Keratinocyte (primary cell): ENCODE data around the gene HSD17B2. TPM values are rescaled to one million over a fixed set of nuclear protein-coding genes. Genes with fewer than 3 reads are reported as not detected.

Experiments
- DNase-seq: peaks from one replicate; pipeline ENCODE4 v3.0.0-alpha.2; 2011; ENCODE audit warnings: low read depth, missing footprints, low spot score
- FAIRE-seq: peaks from 2 replicates; lab custom pipeline; 2011; peaks lifted over from hg19 to GRCh38; lab: Jason Lieb, UNC
- H2AFZ ChIP-seq: 2 replicates; pipeline ENCODE4 v1.6.0; 2012; ENCODE audit warnings: low read length, control low read depth, inconsistent platforms; ENCODE audit not compliant: control insufficient read depth
- H3K27ac ChIP-seq: 2 replicates; pipeline ENCODE4 v1.5.1; 2011; ENCODE audit warnings: low read length; ENCODE audit not compliant: control insufficient read depth, insufficient read depth
- H3K27me3 ChIP-seq: 3 replicates; pipeline ENCODE4 v1.6.0; 2011; ENCODE audit warnings: low read length; ENCODE audit not compliant: control insufficient read depth, insufficient read depth; ENCODE audit errors: extremely low read depth
- H3K36me3 ChIP-seq, 2 experiments: 2 replicates in 1 of 2; 3 replicates in 1 of 2; pipeline ENCODE4 v1.5.1; 2011; ENCODE audit warnings: low read length in 2 of 2, mild to moderate bottlenecking in 1 of 2; ENCODE audit not compliant: control insufficient read depth in 2 of 2, insufficient read depth in 2 of 2; ENCODE audit errors: extremely low read depth in 1 of 2
- H3K4me1 ChIP-seq: 3 replicates; pipeline ENCODE4 v1.5.1; 2011; ENCODE audit warnings: low read length; ENCODE audit not compliant: control insufficient read depth, insufficient read depth; ENCODE audit errors: extremely low read depth
- H3K4me2 ChIP-seq: 3 replicates; pipeline ENCODE4 v1.6.0; 2011; ENCODE audit warnings: low read depth, low read length; ENCODE audit not compliant: control insufficient read depth, insufficient read depth; ENCODE audit errors: extremely low read depth
- H3K4me3 ChIP-seq, 3 experiments: fragments of 200-600 bp in 1 of 3; sonication (generic) in 1 of 3; 2 replicates in 2 of 3; 3 replicates in 1 of 3; pipeline ENCODE4 v1.5.1; 2011 to 2016; ENCODE audit warnings: low read length in 3 of 3, mild to moderate bottlenecking in 3 of 3, control low read depth in 2 of 3, inconsistent platforms in 1 of 3, low read depth in 1 of 3, mixed read lengths in 1 of 3, mixed run types in 1 of 3, moderate library complexity in 1 of 3; ENCODE audit not compliant: control insufficient read depth in 2 of 3, insufficient read depth in 2 of 3; ENCODE audit errors: extremely low read depth in 1 of 3
- H3K79me2 ChIP-seq: 2 replicates; pipeline ENCODE4 v1.6.0; 2012; ENCODE audit warnings: low read length; ENCODE audit not compliant: control insufficient read depth, insufficient read depth
- H3K9ac ChIP-seq: 3 replicates; pipeline ENCODE4 v1.6.0; 2011; ENCODE audit warnings: low read length; ENCODE audit not compliant: control insufficient read depth, insufficient read depth; ENCODE audit errors: extremely low read depth
- H3K9me1 ChIP-seq: 3 replicates; pipeline ENCODE4 v1.6.0; 2011; ENCODE audit warnings: low read length; ENCODE audit not compliant: control insufficient read depth, insufficient read depth; ENCODE audit errors: extremely low read depth
- H3K9me3 ChIP-seq: 2 replicates; pipeline ENCODE4 v1.5.1; 2012; ENCODE audit warnings: low read depth, low read length; ENCODE audit not compliant: control insufficient read depth
- H4K20me1 ChIP-seq: 3 replicates; pipeline ENCODE4 v1.6.0; 2011; ENCODE audit warnings: low read length; ENCODE audit not compliant: control insufficient read depth, insufficient read depth; ENCODE audit errors: extremely low read depth
- CTCF ChIP-seq, 3 experiments: IDR thresholded peaks in 1 of 3; conservative IDR thresholded peaks in 1 of 3; optimal IDR thresholded peaks in 1 of 3; 2 replicates in 2 of 3; 3 replicates in 1 of 3; pipeline versions ENCODE3 to v1.5.1; 2011; ENCODE audit warnings: low read length in 3 of 3, mild to moderate bottlenecking in 3 of 3, moderate library complexity in 2 of 3, control low read depth in 1 of 3, inconsistent platforms in 1 of 3; ENCODE audit not compliant: insufficient read depth in 2 of 3; ENCODE audit errors: extremely low read depth in 1 of 3
- EZH2 ChIP-seq: IDR thresholded peaks from one replicate; pipeline ENCODE4 v1.6.1; 2012; ENCODE audit warnings: inconsistent platforms, mild to moderate bottlenecking, low read length, moderate library complexity
- dilution Hi-C: fragments of 300-500 bp; cut with MboI; formaldehyde crosslinking; loops from one replicate; pipeline ENCODE4 v1.7.0; 2020; ENCODE audit warnings: low sequenced_read_pairs; ENCODE audit not compliant: extremely low pct_ligation_motif_present
- polyA plus RNA-seq, 5 experiments: library from polyadenylated mRNA; depleted of rRNA in 3 of 5; stranded (reverse) in 3 of 5; stranded (forward) in 1 of 5; unstranded in 1 of 5; fragments of >200 nt; gene quantifications; 1 replicate in 1 of 5; 2 replicates in 3 of 5; 3 replicates in 1 of 5; pipeline versions ENCODE4 v1.2.1 to v1.2.3, GENCODE V29; 2011 to 2012; ENCODE audit warnings: missing spikeins in 2 of 5, low read depth in 1 of 5, low replicate concordance in 1 of 5

Gene HSD17B2
- polyA plus RNA-seq, 1 donor (not counting 4 experiments of a cell fraction or from before 2014, with no cell fraction given) = 3.1 TPM

- peaks cover 9% of the 10 kb centered on the region for H3K4me1 ChIP-seq
- H3K27me3 ChIP-seq = no peaks in the 10 kb centered on the region
- no peak overlapping the region for H3K4me2 ChIP-seq
- dilution Hi-C loops = no loop called here
- DNase-seq (no peak), FAIRE-seq (no peak)
- H2AFZ ChIP-seq = no peak overlapping the region
- H3K9me1 ChIP-seq = no peaks in the 10 kb centered on the region
- H3K4me3 ChIP-seq = no peak overlapping the region
- no peaks in the 10 kb centered on the region for H4K20me1 ChIP-seq
- TF ChIP-seq CTCF (optimal IDR thresholded peaks at IDR 0.05 in 1 of 3, IDR thresholded peaks at IDR 0.05 in 1 of 3, conservative IDR thresholded peaks at IDR 0.05 in 1 of 3; ENCODE audit: extremely low read depth in 1 of 3, insufficient read depth in 2 of 3, low read length in 3 of 3) = no peak
- TF ChIP-seq EZH2 = no peak
- H3K9ac ChIP-seq = no peak overlapping the region
- no peak overlapping the region for H3K27ac ChIP-seq
- no peaks in the 10 kb centered on the region for H3K79me2 ChIP-seq
- no peaks in the 10 kb centered on the region for H3K9me3 ChIP-seq
- no peaks in the 10 kb centered on the region for H3K36me3 ChIP-seq
Measured at GRCh38 chr16:82046541-82046940, 11.5 kb downstream of the HSD17B2 start.

- Histone ChIP-seq H4K20me1 (no peaks in the 10 kb centered on the region), H3K9me3 (no peaks in the 10 kb centered on the region), H3K79me2 (no peaks in the 10 kb centered on the region), H3K27ac (no peak overlapping the region), H3K4me3 (no peak overlapping the region), H3K9me1 (no peaks in the 10 kb centered on the region), H3K27me3 (no peaks in the 10 kb centered on the region), H3K9ac (no peak overlapping the region), H2AFZ (no peak overlapping the region), H3K36me3 (no peaks in the 10 kb centered on the region), H3K4me2 (no peak overlapping the region), H3K4me1 (peaks cover 9% of the 10 kb centered on the region)
- FAIRE-seq (no peak), DNase-seq (no peak)
- dilution Hi-C loops = no loop called here
- TF ChIP-seq CTCF (optimal IDR thresholded peaks at IDR 0.05 in 1 of 3, IDR thresholded peaks at IDR 0.05 in 1 of 3, conservative IDR thresholded peaks at IDR 0.05 in 1 of 3; ENCODE audit: extremely low read depth in 1 of 3, insufficient read depth in 2 of 3, low read length in 3 of 3) (no peak), EZH2 (no peak)
Measured at GRCh38 chr16:82046941-82047340, 11.9 kb downstream of the HSD17B2 start.
